Ascending aorta (tissue), 2 donors: ENCODE data around the gene SH3BP5. TPM values are rescaled to one million over a fixed set of nuclear protein-coding genes. Genes with fewer than 3 reads are reported as not detected.
A peak's percentile ranks its signal among the peaks of the same experiment; 100 is the strongest.

ENCODE experiments used
- DNase-seq, 2 donors: peaks; one replicate each; pipeline ENCODE4 v3.0.0-alpha.2; 2019; ENCODE audit warnings: low spot score in 2 of 2
- H3K27ac ChIP-seq, 2 donors: fragments of 200-600 bp; sonication (generic); one replicate each; pipeline ENCODE4 v1.5.1; 2016 to 2017; ENCODE audit warnings: mild to moderate bottlenecking in 1 of 2
- H3K27me3 ChIP-seq: fragments of 200-600 bp; sonication (generic); one replicate; pipeline ENCODE4 v1.5.1; 2017
- H3K36me3 ChIP-seq, 2 donors: fragments of 200-600 bp; sonication (generic); one replicate each; pipeline ENCODE4 v1.5.1; 2016
- H3K4me1 ChIP-seq, 2 donors: fragments of 200-600 bp; sonication (generic); one replicate each; pipeline ENCODE4 v1.5.1; 2016 to 2017; ENCODE audit warnings: mild to moderate bottlenecking in 1 of 2
- H3K4me3 ChIP-seq, 2 donors: fragments of 200-600 bp; sonication (generic); one replicate each; pipeline ENCODE4 v1.5.1; 2016 to 2017; ENCODE audit warnings: mild to moderate bottlenecking in 1 of 2
- H3K9me3 ChIP-seq, 2 donors: fragments of 200-600 bp; sonication (generic); one replicate each; pipeline ENCODE4 v1.5.1; 2016
- intact Hi-C: fragments of 100-400 bp; cut with DNase I; formaldehyde crosslinking; loops from one replicate; pipeline ENCODE4 v1.15.1; 2023
- total RNA-seq: library from RNA; depleted of rRNA; stranded (reverse); fragments of >200 nt; gene quantifications from one replicate; pipeline ENCODE4 v1.1.0, GENCODE V29; 2016
- TF ChIP-seq, protein P1 (sequence below), 3 experiments: fragments of 200-600 bp in 2 of 3; fragments of 450-650 bp in 1 of 3; sonication (generic) in 2 of 3; IDR thresholded peaks; one replicate each; pipeline ENCODE4 v1.5.1; 2016 to 2019; ENCODE audit warnings: antibody characterized with exemption in 3 of 3, mild to moderate bottlenecking in 1 of 3, moderate library complexity in 1 of 3

Gene SH3BP5
- total RNA-seq, 1 donor from 2014 or later: 65.9 TPM

- Histone ChIP-seq H3K4me1 (peaks cover 0 to 9% of the 10 kb centered on the region in 2 donors), H3K36me3 (peaks cover 11 to 15% of the 10 kb centered on the region in 2 donors), H3K27ac (no peak overlapping the region), H3K9me3 (no peaks in the 10 kb centered on the region), H3K4me3 (no peak overlapping the region), H3K27me3 (no peaks in the 10 kb centered on the region)
- TF ChIP-seq, protein P1, sequence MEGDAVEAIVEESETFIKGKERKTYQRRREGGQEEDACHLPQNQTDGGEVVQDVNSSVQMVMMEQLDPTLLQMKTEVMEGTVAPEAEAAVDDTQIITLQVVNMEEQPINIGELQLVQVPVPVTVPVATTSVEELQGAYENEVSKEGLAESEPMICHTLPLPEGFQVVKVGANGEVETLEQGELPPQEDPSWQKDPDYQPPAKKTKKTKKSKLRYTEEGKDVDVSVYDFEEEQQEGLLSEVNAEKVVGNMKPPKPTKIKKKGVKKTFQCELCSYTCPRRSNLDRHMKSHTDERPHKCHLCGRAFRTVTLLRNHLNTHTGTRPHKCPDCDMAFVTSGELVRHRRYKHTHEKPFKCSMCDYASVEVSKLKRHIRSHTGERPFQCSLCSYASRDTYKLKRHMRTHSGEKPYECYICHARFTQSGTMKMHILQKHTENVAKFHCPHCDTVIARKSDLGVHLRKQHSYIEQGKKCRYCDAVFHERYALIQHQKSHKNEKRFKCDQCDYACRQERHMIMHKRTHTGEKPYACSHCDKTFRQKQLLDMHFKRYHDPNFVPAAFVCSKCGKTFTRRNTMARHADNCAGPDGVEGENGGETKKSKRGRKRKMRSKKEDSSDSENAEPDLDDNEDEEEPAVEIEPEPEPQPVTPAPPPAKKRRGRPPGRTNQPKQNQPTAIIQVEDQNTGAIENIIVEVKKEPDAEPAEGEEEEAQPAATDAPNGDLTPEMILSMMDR (IDR thresholded peaks at IDR 0.05): no peak
- no peak for DNase-seq
- intact Hi-C loops: no loop called here
Observed at GRCh38 chr3:15307580-15307979, 24.8 kb downstream of the SH3BP5 start.

DNA sequence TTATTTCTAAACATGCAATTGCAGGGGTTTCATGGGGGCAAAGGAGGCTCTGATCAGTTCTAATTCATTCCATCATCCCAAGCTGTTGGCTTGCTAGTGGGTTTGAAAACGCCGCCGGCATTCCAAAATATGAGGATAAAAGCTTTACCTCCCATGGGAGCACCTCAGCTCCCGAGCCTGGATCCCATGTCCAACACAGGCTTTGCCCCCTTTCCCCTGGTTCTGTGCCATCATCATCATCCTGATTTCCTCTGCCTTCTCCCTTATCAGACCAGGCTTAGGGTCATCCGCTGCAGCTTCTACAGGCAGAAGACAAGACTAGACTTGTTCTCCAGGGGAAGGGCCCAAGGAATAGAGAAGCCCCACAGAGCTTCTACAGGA lies 25.4 kb downstream of the SH3BP5 start:
- Histone ChIP-seq H3K27me3 (no peaks in the 10 kb centered on the region), H3K27ac (no peak overlapping the region), H3K4me3 (no peak overlapping the region), H3K36me3 (peaks cover 17% of the 10 kb centered on the region in 2 donors), H3K9me3 (no peaks in the 10 kb centered on the region), H3K4me1 (peaks cover 0 to 9% of the 10 kb centered on the region in 2 donors)
- DNase-seq: no peak
- intact Hi-C loops: no loop called here
- TF ChIP-seq, protein P1 (IDR thresholded peaks at IDR 0.05): no peak

DNA sequence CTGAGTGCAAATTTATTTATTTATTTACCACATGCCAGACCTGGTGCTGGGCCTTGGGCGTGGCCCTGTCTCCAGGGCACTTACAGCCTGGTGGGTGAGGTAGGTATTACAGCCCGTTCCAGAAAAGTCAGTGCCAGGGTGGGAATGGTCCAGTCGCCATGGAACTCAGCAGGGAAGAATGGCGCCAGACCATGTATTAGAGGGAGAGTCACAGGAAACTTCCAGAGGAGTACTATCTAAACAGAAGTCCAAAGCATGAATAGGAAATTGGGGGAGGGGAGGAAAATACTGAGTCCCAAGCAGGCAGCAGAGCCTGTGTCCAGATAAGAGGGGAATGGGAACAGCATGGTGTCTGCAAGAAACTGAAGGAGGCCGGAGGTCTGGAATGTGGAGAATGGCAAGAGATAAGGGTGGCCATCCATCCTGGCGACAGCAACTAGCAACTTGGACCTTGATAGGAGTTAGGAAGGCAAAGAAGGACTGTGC lies 27.0 kb downstream of the SH3BP5 start:
- Histone ChIP-seq H3K27me3 (no peaks in the 10 kb centered on the region), H3K27ac (no peak overlapping the region), H3K9me3 (no peaks in the 10 kb centered on the region), H3K4me1 (peaks cover 0 to 16% of the 10 kb centered on the region in 2 donors), H3K36me3 (peaks cover 16 to 28% of the 10 kb centered on the region in 2 donors), H3K4me3 (no peak overlapping the region)
- intact Hi-C loops: no loop called here
- DNase-seq: no peak
- TF ChIP-seq, protein P1 (IDR thresholded peaks at IDR 0.05): peak in 2 of 3 experiments; percentile 16 to 28

- H3K4me1 ChIP-seq: peaks cover 0 to 15% of the 10 kb centered on the region in 2 donors
Observed at GRCh38 chr3:15303728-15304127, 28.7 kb downstream of the SH3BP5 start.

DNA sequence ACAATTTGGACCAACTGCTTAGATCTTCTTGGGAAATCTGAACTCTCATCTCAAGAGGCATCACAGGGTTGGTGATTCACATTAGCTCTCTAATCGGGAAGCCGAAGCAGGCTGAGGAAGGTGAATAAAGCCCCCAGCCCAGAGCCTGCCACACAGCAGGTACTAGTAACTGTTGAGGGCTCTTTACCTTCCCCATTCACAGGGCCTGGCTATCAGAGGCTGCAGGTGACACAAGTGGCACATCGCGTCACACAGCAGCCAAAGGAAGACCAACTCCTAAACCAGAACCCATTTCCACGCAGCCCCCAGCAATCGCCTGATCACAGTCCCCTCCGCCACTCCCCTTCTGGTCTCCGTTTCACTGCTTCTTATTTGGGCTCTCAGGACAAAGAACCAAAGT lies 29.2 kb downstream of the SH3BP5 start:
- no peak for DNase-seq
- TF ChIP-seq, protein P1 (IDR thresholded peaks at IDR 0.05): no peak

More at GRCh38 chr3:15303728-15304127, 28.7 kb downstream of the SH3BP5 start:
- Histone ChIP-seq H3K27ac (no peak overlapping the region), H3K9me3 (no peaks in the 10 kb centered on the region), H3K4me3 (no peak overlapping the region), H3K27me3 (no peaks in the 10 kb centered on the region), H3K36me3 (peaks cover 16 to 28% of the 10 kb centered on the region in 2 donors)
- intact Hi-C loops: no loop called here
- TF ChIP-seq, protein P1 (IDR thresholded peaks at IDR 0.05): no peak
- no peak for DNase-seq

GRCh38 chr3:15301761-15302160 lies 30.6 kb downstream of the SH3BP5 start:
- no peak overlapping the region for H3K27ac ChIP-seq
- TF ChIP-seq, protein P1 (IDR thresholded peaks at IDR 0.05): no peak
- intact Hi-C loops: no loop called here
- peaks cover 16 to 28% of the 10 kb centered on the region in 2 donors for H3K36me3 ChIP-seq
- no peaks in the 10 kb centered on the region for H3K9me3 ChIP-seq
- H3K4me1 ChIP-seq: peaks cover 0 to 24% of the 10 kb centered on the region in 2 donors
- no peak overlapping the region for H3K4me3 ChIP-seq
- DNase-seq: no peak
- no peaks in the 10 kb centered on the region for H3K27me3 ChIP-seq

More for the DNA sequence above, 29.2 kb downstream of the SH3BP5 start:
- no peaks in the 10 kb centered on the region for H3K27me3 ChIP-seq
- H3K27ac ChIP-seq: no peak overlapping the region
- H3K4me1 ChIP-seq: peaks cover 0 to 17% of the 10 kb centered on the region in 2 donors
- H3K9me3 ChIP-seq: no peaks in the 10 kb centered on the region
- H3K4me3 ChIP-seq: no peak overlapping the region
- H3K36me3 ChIP-seq: peaks cover 16 to 28% of the 10 kb centered on the region in 2 donors
- intact Hi-C loops: no loop called here
